MM.1S (cell line): ENCODE data around the gene AKR1B15.

Source experiments
- EZH2 ChIP-seq: fragments of 300-600 bp; sonication (generic); optimal IDR thresholded peaks from 2 replicates; pipeline ENCODE3; 2017; ENCODE audit warnings: low read depth, mild to moderate bottlenecking, antibody characterized with exemption, low read length, mixed read lengths
- EZH2phosphoT487 ChIP-seq: fragments of 300-600 bp; sonication (generic); IDR thresholded peaks from 2 replicates; pipeline ENCODE4 v1.6.1; 2018; ENCODE audit warnings: antibody characterized with exemption, low read length
- TF ChIP-seq, protein P1 (sequence below): fragments of 300-600 bp; sonication (generic); IDR thresholded peaks from 2 replicates; pipeline ENCODE4 v1.5.1; 2016; ENCODE audit warnings: antibody characterized with exemption, low read length, mixed read lengths

DNA sequence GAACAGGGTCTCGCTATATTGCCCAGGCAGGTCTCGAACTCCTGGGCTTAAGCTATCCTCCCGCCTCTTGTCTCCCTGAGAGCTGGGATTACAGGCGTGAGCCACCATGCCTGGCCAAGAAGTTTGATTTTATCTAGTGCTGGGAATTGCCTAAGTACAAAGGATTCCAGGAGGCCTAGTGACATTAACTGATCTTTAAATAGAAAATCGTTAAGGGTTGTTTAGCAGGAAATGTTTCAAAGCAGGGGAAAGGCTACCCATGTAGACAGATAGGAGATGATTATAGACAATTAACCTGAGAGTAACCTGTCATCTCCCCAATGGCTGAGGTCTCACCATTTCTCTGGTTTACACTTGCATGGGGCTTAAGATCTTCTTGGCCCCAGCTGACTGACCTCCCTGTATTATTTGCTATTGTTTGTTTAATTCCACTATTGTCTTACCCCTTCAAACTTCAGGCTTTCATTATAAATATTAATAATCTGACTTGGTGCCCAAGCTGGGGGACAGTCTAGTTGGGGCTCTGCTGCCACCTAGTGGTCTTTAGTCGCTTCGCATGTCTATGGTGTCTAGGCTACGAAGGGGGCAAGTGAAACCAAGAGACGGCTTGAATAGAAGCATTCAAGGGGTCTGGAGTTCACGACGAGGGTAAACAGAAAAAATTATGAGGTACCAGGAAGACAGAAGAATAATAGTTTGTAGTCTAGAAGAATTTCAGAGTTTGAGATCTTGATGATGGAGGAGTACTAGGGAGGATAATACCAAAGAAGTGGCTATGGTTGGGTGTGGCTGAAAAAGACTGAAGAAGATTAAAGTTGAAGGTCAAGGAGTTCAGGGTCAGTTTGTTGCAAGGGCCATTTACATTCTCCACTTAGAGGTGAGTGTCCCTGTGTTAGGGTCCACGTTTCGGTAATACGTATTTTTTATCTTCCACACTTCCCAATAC is 57.3 kb downstream of the AKR1B15 start:
- TF ChIP-seq, protein P1, sequence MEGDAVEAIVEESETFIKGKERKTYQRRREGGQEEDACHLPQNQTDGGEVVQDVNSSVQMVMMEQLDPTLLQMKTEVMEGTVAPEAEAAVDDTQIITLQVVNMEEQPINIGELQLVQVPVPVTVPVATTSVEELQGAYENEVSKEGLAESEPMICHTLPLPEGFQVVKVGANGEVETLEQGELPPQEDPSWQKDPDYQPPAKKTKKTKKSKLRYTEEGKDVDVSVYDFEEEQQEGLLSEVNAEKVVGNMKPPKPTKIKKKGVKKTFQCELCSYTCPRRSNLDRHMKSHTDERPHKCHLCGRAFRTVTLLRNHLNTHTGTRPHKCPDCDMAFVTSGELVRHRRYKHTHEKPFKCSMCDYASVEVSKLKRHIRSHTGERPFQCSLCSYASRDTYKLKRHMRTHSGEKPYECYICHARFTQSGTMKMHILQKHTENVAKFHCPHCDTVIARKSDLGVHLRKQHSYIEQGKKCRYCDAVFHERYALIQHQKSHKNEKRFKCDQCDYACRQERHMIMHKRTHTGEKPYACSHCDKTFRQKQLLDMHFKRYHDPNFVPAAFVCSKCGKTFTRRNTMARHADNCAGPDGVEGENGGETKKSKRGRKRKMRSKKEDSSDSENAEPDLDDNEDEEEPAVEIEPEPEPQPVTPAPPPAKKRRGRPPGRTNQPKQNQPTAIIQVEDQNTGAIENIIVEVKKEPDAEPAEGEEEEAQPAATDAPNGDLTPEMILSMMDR = peak; percentile 99
- no peak for TF ChIP-seq EZH2
- TF ChIP-seq EZH2phosphoT487 = no peak
